Liver (tissue), 9 donors: Measurements from ENCODE around the gene LIPH. TPM values are rescaled to one million over a fixed set of nuclear protein-coding genes. Genes with fewer than 3 reads are reported as not detected.

Experiments used
- DNase-seq: peaks from one replicate; pipeline ENCODE4 v3.0.0-alpha.2; 2017; ENCODE audit warnings: low spot score
- H3K27ac ChIP-seq, 2 donors: one replicate each; pipeline ENCODE4 v1.7.0; 2013; ENCODE audit warnings: inconsistent platforms in 2 of 2, low read length in 2 of 2, control low read depth in 1 of 2, low read depth in 1 of 2, mild to moderate bottlenecking in 1 of 2
- H3K27me3 ChIP-seq, 4 donors: one replicate each; pipeline versions ENCODE4 v1.6.1 to v1.7.0; 2013; ENCODE audit warnings: low read length in 3 of 4, inconsistent platforms in 1 of 4, mild to moderate bottlenecking in 1 of 4, moderate library complexity in 1 of 4; ENCODE audit not compliant: control insufficient read depth in 4 of 4, insufficient read depth in 4 of 4
- H3K36me3 ChIP-seq, 4 donors: one replicate each; pipeline versions ENCODE4 v1.6.1 to v1.7.0; 2013; ENCODE audit warnings: low read length in 3 of 4, mild to moderate bottlenecking in 3 of 4, low read depth in 1 of 4, moderate library complexity in 1 of 4; ENCODE audit not compliant: control insufficient read depth in 4 of 4, insufficient read depth in 3 of 4
- H3K4me1 ChIP-seq, 4 donors: one replicate each; pipeline versions ENCODE4 v1.6.1 to v1.7.0; 2013; ENCODE audit warnings: low read length in 3 of 4, mild to moderate bottlenecking in 3 of 4, moderate library complexity in 1 of 4; ENCODE audit not compliant: control insufficient read depth in 4 of 4, insufficient read depth in 4 of 4
- H3K4me3 ChIP-seq, 3 donors: one replicate each; pipeline versions ENCODE4 v1.6.1 to v1.7.0; 2013; ENCODE audit warnings: low read length in 3 of 3, control low read depth in 1 of 3, low read depth in 1 of 3, mild to moderate bottlenecking in 1 of 3
- H3K9ac ChIP-seq, 2 donors: one replicate each; pipeline ENCODE4 v1.7.0; 2013; ENCODE audit warnings: low read length in 2 of 2, mild to moderate bottlenecking in 2 of 2, moderate library complexity in 2 of 2, control low read depth in 1 of 2, low read depth in 1 of 2
- H3K9me3 ChIP-seq, 4 donors: one replicate each; pipeline versions ENCODE4 v1.6.1 to v1.7.0; 2013; ENCODE audit warnings: low read length in 3 of 4; ENCODE audit not compliant: control insufficient read depth in 4 of 4
- ATF3 ChIP-seq: IDR thresholded peaks from 2 replicates; pipeline ENCODE4 v1.6.1; 2016; ENCODE audit warnings: antibody characterized with exemption
- CTCF ChIP-seq: fragments of 150-350 bp; IDR thresholded peaks from 2 replicates; pipeline ENCODE4 v1.5.1; 2017; ENCODE audit warnings: improper control_type of control experiment, low read depth, low read length; ENCODE audit not compliant: missing input control
- EGR1 ChIP-seq, 2 donors: IDR thresholded peaks; 2 replicates each; pipeline ENCODE4 v1.6.1; 2016 to 2018; ENCODE audit warnings: antibody characterized with exemption in 2 of 2, low read depth in 2 of 2
- GABPA ChIP-seq, 2 donors: IDR thresholded peaks in 1 of 2; conservative IDR thresholded peaks in 1 of 2; 2 replicates each; pipeline ENCODE4 v1.6.1; 2016; ENCODE audit warnings: antibody characterized with exemption in 2 of 2, mild to moderate bottlenecking in 1 of 2, moderate library complexity in 1 of 2
- HNF4A ChIP-seq, 2 donors: conservative IDR thresholded peaks; 2 replicates each; pipeline ENCODE4 v1.6.1; 2016; ENCODE audit warnings: antibody characterized with exemption in 2 of 2, mild to moderate bottlenecking in 2 of 2
- JUND ChIP-seq, 2 donors: IDR thresholded peaks; 2 replicates each; pipeline ENCODE4 v1.6.1; 2016; ENCODE audit warnings: antibody characterized with exemption in 2 of 2
- MAX ChIP-seq: IDR thresholded peaks from 2 replicates; pipeline ENCODE4 v1.6.1; 2016; ENCODE audit warnings: antibody characterized with exemption
- RAD21 ChIP-seq, 2 donors: IDR thresholded peaks; 2 replicates each; pipeline ENCODE4 v1.6.1; 2016; ENCODE audit warnings: antibody characterized with exemption in 2 of 2, mild to moderate bottlenecking in 2 of 2
- RXRA ChIP-seq, 2 donors: IDR thresholded peaks; 2 replicates each; pipeline ENCODE4 v1.6.1; 2017 to 2018; ENCODE audit warnings: antibody characterized with exemption in 2 of 2, mild to moderate bottlenecking in 1 of 2
- SP1 ChIP-seq: IDR thresholded peaks from 2 replicates; pipeline ENCODE4 v1.6.1; 2018; ENCODE audit warnings: antibody characterized with exemption, mild to moderate bottlenecking
- TAF1 ChIP-seq: conservative IDR thresholded peaks from 2 replicates; pipeline ENCODE4 v1.6.1; 2016; ENCODE audit warnings: antibody characterized with exemption, mild to moderate bottlenecking
- YY1 ChIP-seq: IDR thresholded peaks from 2 replicates; pipeline ENCODE4 v1.6.1; 2016; ENCODE audit warnings: antibody characterized with exemption, mild to moderate bottlenecking
- ZBTB33 ChIP-seq: IDR thresholded peaks from 2 replicates; pipeline ENCODE4 v1.6.1; 2016; ENCODE audit warnings: antibody characterized with exemption
- WGBS: extraction: QIAGEN DNeasy Blood & Tissue Kit; methylation state at CpG from one replicate; pipeline ENCODE4 v1.1.7; 2013; 5-methylcytosine and 5-hydroxymethylcytosine counted together
- polyA plus RNA-seq, 2 donors: library from polyadenylated mRNA; stranded (reverse) in 1 of 2; unstranded in 1 of 2; fragments of 200-250 nt in 1 of 2; fragments of >200 nt in 1 of 2; fragmentation: Nextera tagmentation in 1 of 2; extraction: Ambion mirVana in 1 of 2; gene quantifications; one replicate each; pipeline versions ENCODE4 v1.2.1 to v1.2.3, GENCODE V29; 2013 to 2015
- total RNA-seq, 2 donors: library from RNA; depleted of rRNA; stranded (reverse); fragments of >200 nt; gene quantifications; one replicate each; pipeline ENCODE4 v1.2.3, GENCODE V29; 2014
- donor health status: healthy.
- donor health status: healthy.
- donor health status: healthy.
- donor health status: healthy.
- donor health status: healthy.

Gene LIPH
- total and polyA plus RNA-seq, 4 donors: under 0.01 to 0.23 (median 0.09) TPM; not detected in 1

GRCh38 chr3:185511711-185512110, 40.7 kb downstream of the LIPH start:
- H3K36me3 ChIP-seq: no peaks in the 10 kb centered on the region
- DNase-seq: no peak
- TF ChIP-seq EGR1 (IDR thresholded peaks at IDR 0.05; ENCODE audit: low read depth in 2 of 2): no peak
- no peak for TF ChIP-seq MAX
- TF ChIP-seq JUND (IDR thresholded peaks at IDR 0.05): no peak
- TF ChIP-seq CTCF: no peak
- TF ChIP-seq HNF4A (conservative IDR thresholded peaks at IDR 0.05): peak; percentile 42 to 63
- no peak for TF ChIP-seq SP1
- TF ChIP-seq ZBTB33: no peak
- TF ChIP-seq RXRA (IDR thresholded peaks at IDR 0.05): peak in 1 of 2 donors; percentile 54
- no peak for TF ChIP-seq RAD21 (IDR thresholded peaks at IDR 0.05)
- peaks cover 0 to 10% (median 4%) of the 10 kb centered on the region in 4 donors for H3K4me1 ChIP-seq
- no peaks in the 10 kb centered on the region for H3K27me3 ChIP-seq
- no peak overlapping the region for H3K27ac ChIP-seq
- H3K9ac ChIP-seq: no peak overlapping the region
- H3K9me3 ChIP-seq: no peaks in the 10 kb centered on the region
- H3K4me3 ChIP-seq: no peak overlapping the region
- WGBS: 48% methylated on average over 4 of the region's 4 CpGs

- Histone ChIP-seq H3K4me3 (no peak overlapping the region), H3K27me3 (no peaks in the 10 kb centered on the region), H3K9ac (no peak overlapping the region), H3K27ac (no peak overlapping the region), H3K9me3 (no peaks in the 10 kb centered on the region), H3K36me3 (no peaks in the 10 kb centered on the region), H3K4me1 (peaks cover 0 to 10% (median 4%) of the 10 kb centered on the region in 4 donors)
- WGBS: 87% methylated on average over 19 of the region's 19 CpGs
- DNase-seq: no peak
- TF ChIP-seq YY1: no peak
- TF ChIP-seq TAF1: no peak
- TF ChIP-seq CTCF: no peak
- TF ChIP-seq ATF3: no peak
- TF ChIP-seq GABPA (IDR thresholded peaks at IDR 0.05 in 1 of 2, conservative IDR thresholded peaks at IDR 0.05 in 1 of 2): no peak
- TF ChIP-seq MAX: no peak
Measured at GRCh38 chr3:185508335-185508991, 43.9 kb downstream of the LIPH start.
